Thyroid gland (tissue), 4 donors: Measurements from ENCODE around the gene PDZD2. TPM values are rescaled to one million over a fixed set of nuclear protein-coding genes. Genes with fewer than 3 reads are reported as not detected.

Experiments
- DNase-seq, 2 donors: peaks; one replicate each; pipeline ENCODE4 v3.0.0-alpha.2; 2019
- H3K27ac ChIP-seq, 3 donors: fragments of 200-600 bp; sonication (generic); 1 replicate in 2 of 3; 2 replicates in 1 of 3; pipeline ENCODE4 v1.5.1; 2016 to 2019; ENCODE audit warnings: mild to moderate bottlenecking in 1 of 3, moderate library complexity in 1 of 3
- H3K27me3 ChIP-seq: fragments of 200-600 bp; sonication (generic); one replicate; pipeline ENCODE4 v1.5.1; 2019
- H3K36me3 ChIP-seq, 2 donors: fragments of 200-600 bp; sonication (generic); one replicate each; pipeline ENCODE4 v1.5.1; 2016 to 2019
- H3K4me1 ChIP-seq, 2 donors: fragments of 200-600 bp; sonication (generic); one replicate each; pipeline ENCODE4 v1.5.1; 2017 to 2019
- H3K4me3 ChIP-seq, 3 donors: fragments of 200-600 bp; sonication (generic); replicated peaks in 1 of 3; 1 replicate in 2 of 3; 2 replicates in 1 of 3; pipeline ENCODE4 v1.5.1; 2016; ENCODE audit warnings: mild to moderate bottlenecking in 1 of 3
- H3K9me3 ChIP-seq: fragments of 200-600 bp; sonication (generic); one replicate; pipeline ENCODE4 v1.5.1; 2017
- POLR2A ChIP-seq, 2 donors: fragments of 450-650 bp; IDR thresholded peaks; one replicate each; pipeline ENCODE4 v1.6.1; 2017; ENCODE audit warnings: antibody characterized with exemption in 2 of 2, mild to moderate bottlenecking in 2 of 2, moderate library complexity in 1 of 2
- WGBS, 2 donors: methylation state at CpG; one replicate each; pipeline ENCODE4 v1.1.5; 2017; 5-methylcytosine and 5-hydroxymethylcytosine counted together
- intact Hi-C: fragments of 100-400 bp; cut with DNase I; formaldehyde crosslinking; loops from one replicate; pipeline ENCODE4 v1.15.1; 2023
- total RNA-seq, 4 donors: library from RNA; depleted of rRNA; stranded (reverse); fragments of >200 nt; gene quantifications; one replicate each; pipeline ENCODE4 v1.2.3, GENCODE V29; 2016
- TF ChIP-seq, protein P1 (sequence below), 6 experiments: fragments of 200-600 bp in 3 of 6; fragments of 450-650 bp in 3 of 6; sonication (generic) in 3 of 6; IDR thresholded peaks; one replicate each; pipeline ENCODE4 v1.5.1; 2016 to 2019; ENCODE audit warnings: antibody characterized with exemption in 6 of 6, mild to moderate bottlenecking in 2 of 6, inconsistent platforms in 1 of 6, moderate library complexity in 1 of 6

The PDZD2 gene
- total RNA-seq, 4 donors from 2014 or later, result 1.8 to 4.5 (median 3.9) TPM

DNA sequence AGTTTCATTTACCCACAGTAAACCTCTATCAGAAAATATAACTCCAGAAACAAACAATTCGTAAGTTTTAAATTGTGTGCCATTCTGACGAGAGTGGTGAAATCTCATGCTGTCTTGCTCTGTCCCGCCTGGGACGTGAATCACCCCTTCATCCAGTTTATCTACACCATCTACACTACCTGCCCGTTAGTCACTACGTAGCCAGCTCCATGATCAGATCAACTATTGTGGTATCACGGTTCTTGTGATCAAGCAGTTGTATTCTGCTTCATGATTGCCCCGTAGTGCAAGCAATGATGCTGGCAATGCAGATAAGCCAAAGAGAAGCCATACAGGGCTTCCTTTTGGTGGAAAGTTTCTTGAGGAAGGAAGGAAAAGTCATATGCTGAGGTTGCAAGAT, 384.9 kb downstream of the PDZD2 start:
- 83 to 84% methylated on average over 8 of the region's 8 CpGs for WGBS, 2 donors
- TF ChIP-seq, protein P1, sequence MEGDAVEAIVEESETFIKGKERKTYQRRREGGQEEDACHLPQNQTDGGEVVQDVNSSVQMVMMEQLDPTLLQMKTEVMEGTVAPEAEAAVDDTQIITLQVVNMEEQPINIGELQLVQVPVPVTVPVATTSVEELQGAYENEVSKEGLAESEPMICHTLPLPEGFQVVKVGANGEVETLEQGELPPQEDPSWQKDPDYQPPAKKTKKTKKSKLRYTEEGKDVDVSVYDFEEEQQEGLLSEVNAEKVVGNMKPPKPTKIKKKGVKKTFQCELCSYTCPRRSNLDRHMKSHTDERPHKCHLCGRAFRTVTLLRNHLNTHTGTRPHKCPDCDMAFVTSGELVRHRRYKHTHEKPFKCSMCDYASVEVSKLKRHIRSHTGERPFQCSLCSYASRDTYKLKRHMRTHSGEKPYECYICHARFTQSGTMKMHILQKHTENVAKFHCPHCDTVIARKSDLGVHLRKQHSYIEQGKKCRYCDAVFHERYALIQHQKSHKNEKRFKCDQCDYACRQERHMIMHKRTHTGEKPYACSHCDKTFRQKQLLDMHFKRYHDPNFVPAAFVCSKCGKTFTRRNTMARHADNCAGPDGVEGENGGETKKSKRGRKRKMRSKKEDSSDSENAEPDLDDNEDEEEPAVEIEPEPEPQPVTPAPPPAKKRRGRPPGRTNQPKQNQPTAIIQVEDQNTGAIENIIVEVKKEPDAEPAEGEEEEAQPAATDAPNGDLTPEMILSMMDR (IDR thresholded peaks at IDR 0.05), result no peak
- no peak for TF ChIP-seq POLR2A (IDR thresholded peaks at IDR 0.05)
- H3K9me3 ChIP-seq, result no peaks in the 10 kb centered on the region

DNA sequence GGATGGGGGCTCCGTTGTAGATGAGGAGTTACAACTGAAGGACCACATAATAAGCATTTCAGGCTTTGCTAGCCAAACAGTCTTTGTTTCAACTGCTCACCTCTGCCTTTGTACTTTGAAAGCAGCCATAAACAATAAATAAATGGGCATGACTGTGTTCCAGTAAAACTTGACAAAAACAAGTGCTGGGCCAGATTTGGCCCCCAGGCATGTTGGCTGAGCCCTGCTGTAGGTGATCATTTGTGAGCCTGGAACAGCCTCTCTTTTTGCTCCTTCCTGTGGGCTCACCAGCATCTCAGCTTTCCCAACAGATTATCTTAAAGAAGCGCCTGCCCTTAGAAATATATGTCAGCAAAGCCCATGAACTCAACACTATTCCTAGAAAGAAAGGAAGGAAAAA, 385.8 kb downstream of the PDZD2 start:
- Histone ChIP-seq H3K9me3 (no peaks in the 10 kb centered on the region), H3K4me1 (peaks cover 2 to 20% of the 10 kb centered on the region in 2 donors), H3K27ac (no peak overlapping the region), H3K4me3 (no peak overlapping the region), H3K36me3 (no peaks in the 10 kb centered on the region), H3K27me3 (no peaks in the 10 kb centered on the region)
- TF ChIP-seq POLR2A (IDR thresholded peaks at IDR 0.05), result no peak
- TF ChIP-seq, protein P1 (IDR thresholded peaks at IDR 0.05), result no peak
- WGBS, 2 donors, result 92 to 96% methylated on average over 2 of the region's 2 CpGs
- intact Hi-C loops, result no loop called here
- DNase-seq, result no peak

More for the DNA sequence above, 384.9 kb downstream of the PDZD2 start:
- intact Hi-C loops, result no loop called here
- no peak for DNase-seq
- H3K27me3 ChIP-seq, result no peaks in the 10 kb centered on the region
- H3K4me3 ChIP-seq, result no peak overlapping the region
- peaks cover 0 to 22% of the 10 kb centered on the region in 2 donors for H3K4me1 ChIP-seq
- no peaks in the 10 kb centered on the region for H3K36me3 ChIP-seq
- H3K27ac ChIP-seq, result no peak overlapping the region

DNA sequence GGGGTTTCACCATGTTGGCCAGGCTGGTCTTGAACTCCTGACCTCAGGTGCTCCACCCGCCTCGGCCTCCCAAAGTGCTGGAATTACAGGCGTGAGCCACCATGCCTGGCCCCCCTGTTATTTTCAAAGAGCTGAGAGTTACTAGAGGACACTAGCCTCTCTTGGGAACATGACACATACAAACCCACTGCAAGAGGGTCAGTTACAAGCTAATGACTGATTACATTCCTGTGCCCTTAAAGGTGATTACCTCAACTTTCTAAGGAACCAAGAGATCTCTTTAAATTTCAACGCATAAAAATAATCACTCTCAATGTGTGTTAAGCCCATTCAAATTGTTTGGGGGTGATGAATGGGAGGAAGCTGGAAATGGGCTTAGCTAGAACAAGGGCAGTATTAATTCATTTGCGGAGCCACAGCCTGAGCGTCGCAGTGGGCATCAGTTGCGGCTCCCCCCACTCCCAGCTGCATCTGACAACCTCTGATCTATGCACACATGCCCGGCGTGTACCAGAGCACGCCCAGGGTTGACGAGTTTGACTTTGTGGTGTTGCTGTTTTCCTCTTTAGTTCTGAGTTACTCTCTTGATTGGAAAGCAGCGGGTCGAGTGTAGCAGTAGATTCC, 388.3 kb downstream of the PDZD2 start:
- H3K4me3 ChIP-seq, result no peak overlapping the region

DNA sequence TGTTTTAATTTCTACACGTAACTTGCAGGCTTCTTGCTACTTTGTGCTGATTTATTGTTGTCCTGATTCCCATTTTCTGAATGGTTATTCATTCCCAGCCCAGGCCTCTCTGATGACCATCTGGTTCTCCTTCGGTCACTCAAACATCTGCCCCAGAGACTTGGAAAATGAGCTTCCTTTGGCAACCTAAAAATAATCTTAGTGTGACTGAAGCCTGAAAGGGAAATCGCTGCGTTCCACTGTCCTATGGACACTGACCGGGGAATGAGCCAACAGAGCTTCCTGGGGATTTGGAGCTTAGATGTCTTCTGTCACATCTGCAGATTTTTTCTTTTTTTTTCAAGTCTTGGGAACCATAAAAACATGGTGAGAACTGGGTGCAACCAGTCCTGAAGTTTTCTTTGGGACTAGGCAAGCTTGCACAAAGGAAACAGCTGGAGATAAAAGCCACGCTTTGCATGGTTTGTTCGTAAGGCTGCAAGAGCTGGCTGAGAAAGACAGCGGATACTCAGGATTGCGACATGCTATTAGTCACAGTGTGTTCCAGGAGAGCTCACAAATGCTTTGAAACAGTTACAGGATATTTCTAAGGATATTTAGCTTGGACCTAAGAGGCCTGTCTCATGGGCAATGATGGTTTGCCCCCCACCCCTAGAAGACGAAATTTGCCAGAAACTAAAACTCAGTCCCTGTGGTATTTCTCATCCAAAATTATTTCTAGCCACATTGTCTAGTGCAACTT, 389.0 kb downstream of the PDZD2 start:
- Histone ChIP-seq H3K36me3 (no peaks in the 10 kb centered on the region), H3K27me3 (no peaks in the 10 kb centered on the region), H3K9me3 (no peaks in the 10 kb centered on the region), H3K27ac (peak overlapping the region in 2 of 3 donors; percentile 33 to 52), H3K4me1 (peaks cover 7 to 26% of the 10 kb centered on the region in 2 donors), H3K4me3 (no peak overlapping the region)
- peak; percentile 66 to 70 for DNase-seq
- intact Hi-C loops, result no loop called here
- TF ChIP-seq, protein P1 (IDR thresholded peaks at IDR 0.05), result no peak
- no peak for TF ChIP-seq POLR2A (IDR thresholded peaks at IDR 0.05)
- WGBS, 2 donors, result 18 to 32% methylated on average over 10 of the region's 10 CpGs

More for the DNA sequence above, 388.3 kb downstream of the PDZD2 start:
- no peaks in the 10 kb centered on the region for H3K36me3 ChIP-seq
- H3K4me1 ChIP-seq, result peaks cover 7 to 26% of the 10 kb centered on the region in 2 donors
- 54 to 69% methylated on average over 14 of the region's 14 CpGs for WGBS, 2 donors
- no peaks in the 10 kb centered on the region for H3K9me3 ChIP-seq
- DNase-seq, result no peak
- no peaks in the 10 kb centered on the region for H3K27me3 ChIP-seq
- H3K27ac ChIP-seq, result peak overlapping the region in 2 of 3 donors; percentile 33 to 52
- TF ChIP-seq POLR2A (IDR thresholded peaks at IDR 0.05), result no peak
- TF ChIP-seq, protein P1 (IDR thresholded peaks at IDR 0.05), result no peak
- intact Hi-C loops, result no loop called here

DNA sequence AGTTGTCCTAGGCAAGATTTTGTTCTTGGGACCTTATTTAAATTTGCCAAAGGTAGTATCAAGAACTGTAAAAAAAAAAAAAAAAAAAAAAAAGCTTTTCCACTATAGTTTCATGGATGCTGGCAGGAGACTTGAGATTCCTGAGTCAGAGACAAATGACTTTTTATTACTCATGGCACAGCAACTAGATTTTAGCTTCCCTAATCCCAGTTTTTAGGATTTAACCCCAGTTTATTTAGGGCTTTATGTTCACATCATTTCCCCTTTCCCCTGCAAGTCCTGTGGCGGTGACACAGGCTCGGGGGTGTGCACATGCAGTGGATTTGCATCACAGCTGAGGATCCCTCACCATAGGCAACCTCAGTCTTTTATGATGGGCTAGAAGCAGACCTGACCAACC, 390.3 kb downstream of the PDZD2 start:
- H3K9me3 ChIP-seq, result no peaks in the 10 kb centered on the region
- no peaks in the 10 kb centered on the region for H3K27me3 ChIP-seq
- H3K27ac ChIP-seq, result no peak overlapping the region
- H3K4me1 ChIP-seq, result peaks cover 7 to 26% of the 10 kb centered on the region in 2 donors
- H3K36me3 ChIP-seq, result no peaks in the 10 kb centered on the region
- H3K4me3 ChIP-seq, result no peak overlapping the region
- 70 to 84% methylated on average over 2 of the region's 2 CpGs for WGBS, 2 donors
- intact Hi-C loops, result no loop called here
- DNase-seq, result no peak
- no peak for TF ChIP-seq POLR2A (IDR thresholded peaks at IDR 0.05)
- TF ChIP-seq, protein P1 (IDR thresholded peaks at IDR 0.05), result no peak
